IMR-90 (cell line): Measurements from ENCODE around the gene DAAM2. TPM values are rescaled to one million over a fixed set of nuclear protein-coding genes. Genes with fewer than 3 reads are reported as not detected.
A peak's percentile ranks its signal among the peaks of the same experiment; 100 is the strongest.

Experiments used
- ATAC-seq: fragments of 200-7000 bp; cut with Tn5 transposase; 2 replicates; pipeline ENCODE4 v1.9.1; 2020; ENCODE audit warnings: low read depth, mild to moderate bottlenecking, moderate library complexity
- BruUV-seq: library from RNA; stranded (reverse); fragments of 400-500 nt; replicated peaks from 2 replicates; lab custom pipeline; 2021; lab: Mats Ljungman, UMichigan
- CTCF ChIA-PET: fragments of 300-600 bp; formaldehyde crosslinking; extraction: SDS; loops from one replicate; lab custom pipeline; 2021; ENCODE audit warnings: antibody characterized with exemption; lab: Yijun Ruan, JAX
- POLR2A ChIA-PET: fragments of 300-600 bp; sonication (Branson Sonifier 250); formaldehyde crosslinking; loops from one replicate; lab custom pipeline; 2022; ENCODE audit warnings: antibody characterized with exemption; ENCODE audit not compliant: unreplicated experiment; lab: Charles Lee
- DNase-seq: peaks from one replicate; pipeline ENCODE4 v3.0.0; 2013
- H2AFZ ChIP-seq: replicated peaks from 2 replicates; pipeline ENCODE3; 2013; ENCODE audit warnings: low read length, mild to moderate bottlenecking; ENCODE audit not compliant: poor library complexity
- H2AK5ac ChIP-seq: 2 replicates; pipeline ENCODE4 v1.6.1; 2013; ENCODE audit warnings: low read depth, low read length, inconsistent platforms
- H2AK9ac ChIP-seq: replicated peaks from 2 replicates; pipeline ENCODE3; 2013; ENCODE audit warnings: mild to moderate bottlenecking, low read depth, low read length, moderate library complexity; ENCODE audit not compliant: poor library complexity
- H2BK120ac ChIP-seq: 2 replicates; pipeline ENCODE4 v1.6.1; 2013; ENCODE audit warnings: low read depth, low read length, inconsistent platforms
- H2BK15ac ChIP-seq: 3 replicates; pipeline ENCODE4 v1.6.1; 2013; ENCODE audit warnings: low read depth, low read length, inconsistent platforms
- H2BK20ac ChIP-seq: 2 replicates; pipeline ENCODE4 v1.6.1; 2013; ENCODE audit warnings: low read depth, mild to moderate bottlenecking, inconsistent platforms, low read length, moderate library complexity
- H2BK5ac ChIP-seq: 2 replicates; pipeline ENCODE4 v1.6.1; 2013; ENCODE audit warnings: mild to moderate bottlenecking, low read depth, low read length, inconsistent platforms; ENCODE audit not compliant: poor library complexity, severe bottlenecking
- H3K14ac ChIP-seq: replicated peaks from 2 replicates; pipeline ENCODE4 v1.6.1; 2013; ENCODE audit warnings: low read depth, low read length, inconsistent platforms
- H3K18ac ChIP-seq: 2 replicates; pipeline ENCODE4 v1.6.1; 2013; ENCODE audit warnings: low read depth, low read length, control low read depth
- H3K23ac ChIP-seq: 2 replicates; pipeline ENCODE4 v1.6.1; 2013; ENCODE audit warnings: low read depth, low read length, inconsistent platforms
- H3K27ac ChIP-seq: 2 replicates; pipeline ENCODE4 v1.5.1; 2013; ENCODE audit warnings: mild to moderate bottlenecking, control low read depth, low read length; ENCODE audit not compliant: insufficient read depth
- H3K27me3 ChIP-seq: 2 replicates; pipeline ENCODE4 v1.6.1; 2013; ENCODE audit warnings: low read length; ENCODE audit not compliant: control insufficient read depth, insufficient read depth
- H3K36me3 ChIP-seq: 2 replicates; pipeline ENCODE4 v1.6.1; 2013; ENCODE audit warnings: low read length, mixed read lengths; ENCODE audit not compliant: control insufficient read depth, insufficient read depth
- H3K4ac ChIP-seq: 2 replicates; pipeline ENCODE4 v1.6.1; 2013; ENCODE audit warnings: low read depth, low read length, inconsistent platforms
- H3K4me1 ChIP-seq: 2 replicates; pipeline ENCODE4 v1.6.1; 2013; ENCODE audit warnings: low read length, mixed read lengths; ENCODE audit not compliant: control insufficient read depth, insufficient read depth
- H3K4me2 ChIP-seq: 2 replicates; pipeline ENCODE4 v1.6.1; 2013; ENCODE audit warnings: low read depth, mild to moderate bottlenecking, control low read depth, low read length, moderate library complexity
- H3K4me3 ChIP-seq: 2 replicates; pipeline ENCODE4 v1.5.1; 2013; ENCODE audit warnings: low read depth, mild to moderate bottlenecking, control low read depth, low read length, moderate library complexity; ENCODE audit not compliant: insufficient read depth
- H3K56ac ChIP-seq: 2 replicates; pipeline ENCODE4 v1.6.1; 2013; ENCODE audit warnings: low read length, inconsistent platforms; ENCODE audit not compliant: insufficient read depth; ENCODE audit errors: extremely low read depth
- H3K79me1 ChIP-seq, 2 experiments: 2 replicates each; pipeline ENCODE4 v1.6.1; 2013; ENCODE audit warnings: low read length in 2 of 2, inconsistent platforms in 1 of 2, low read depth in 1 of 2
- H3K9ac ChIP-seq: 2 replicates; pipeline ENCODE4 v1.6.1; 2013; ENCODE audit warnings: low read depth, low read length, control low read depth
- H3K9me1 ChIP-seq: 2 replicates; pipeline ENCODE4 v1.6.1; 2013; ENCODE audit warnings: low read length, inconsistent platforms; ENCODE audit not compliant: insufficient read depth
- H3K9me3 ChIP-seq: 2 replicates; pipeline ENCODE4 v1.6.1; 2013; ENCODE audit warnings: low read length; ENCODE audit not compliant: control insufficient read depth, insufficient read depth
- H4K20me1 ChIP-seq: 2 replicates; pipeline ENCODE4 v1.6.1; 2013; ENCODE audit warnings: low read length, inconsistent platforms; ENCODE audit not compliant: insufficient read depth
- H4K5ac ChIP-seq: 2 replicates; pipeline ENCODE4 v1.6.1; 2013; ENCODE audit warnings: mild to moderate bottlenecking, low read depth, low read length, control low read depth
- H4K8ac ChIP-seq, 2 experiments: 2 replicates each; pipeline ENCODE4 v1.6.1; 2013; ENCODE audit warnings: low read depth in 2 of 2, low read length in 2 of 2, control low read depth in 1 of 2, inconsistent platforms in 1 of 2
- H4K91ac ChIP-seq: 2 replicates; pipeline ENCODE4 v1.6.1; 2013; ENCODE audit warnings: low read depth, low read length, inconsistent platforms; ENCODE audit not compliant: insufficient read depth
- FOS ChIP-seq: fragments of 150-350 bp; IDR thresholded peaks from 2 replicates; pipeline ENCODE4 v1.6.1; 2016; ENCODE audit warnings: low read depth, low read length
- MAFK ChIP-seq: IDR thresholded peaks from 2 replicates; pipeline ENCODE4 v1.6.1; 2012; ENCODE audit warnings: low read depth, low read length, improper control_type of control experiment
- POLR2A ChIP-seq: IDR thresholded peaks from 2 replicates; pipeline ENCODE4 v1.6.1; 2012; ENCODE audit warnings: mild to moderate bottlenecking, low read depth, low read length
- SMC3 ChIP-seq: fragments of 150-350 bp; IDR thresholded peaks from 2 replicates; pipeline ENCODE4 v1.6.1; 2016; ENCODE audit warnings: low read depth, mild to moderate bottlenecking, antibody characterized with exemption, low read length, moderate library complexity
- WGBS, 2 experiments: methylation state at CpG; one replicate each; pipeline versions ENCODE4 v1.1.5 to v1.1.7; 2013; ENCODE audit warnings: missing lambda C conversion rate in 2 of 2; ENCODE audit not compliant: insufficient read length in 1 of 2; ENCODE audit errors: extremely low coverage in 2 of 2; 5-methylcytosine and 5-hydroxymethylcytosine counted together
- dilution Hi-C: fragments of 300-500 bp; cut with HindIII; formaldehyde crosslinking; loops from one replicate; pipeline ENCODE4 v1.14.3; 2018; ENCODE audit warnings: low sequenced_read_pairs; ENCODE audit not compliant: unreplicated experiment
- in situ Hi-C: fragments of 300-500 bp; cut with MboI; formaldehyde crosslinking; loops from 3 replicates; pipeline ENCODE4 v1.14.3; 2019; ENCODE audit warnings: low sequenced_read_pairs, inconsistent platforms, mixed read lengths
- intact Hi-C: fragments of 100-400 bp; cut with micrococcal nuclease; formaldehyde crosslinking; loops from 2 replicates; pipeline ENCODE4 v1.10.0; 2022
- polyA plus RNA-seq, 3 experiments: library from polyadenylated mRNA; depleted of rRNA; stranded (reverse); fragments of >200 nt; gene quantifications; 2 replicates each; pipeline ENCODE4 v1.2.3, GENCODE V29; 2012; ENCODE audit warnings: low replicate concordance in 1 of 3
- total RNA-seq: library from RNA; depleted of rRNA; stranded (reverse); fragments of >200 nt; gene quantifications from 2 replicates; pipeline ENCODE4 v1.2.3, GENCODE V29; 2012
- TF ChIP-seq, protein P1 (sequence below): fragments of 150-350 bp; IDR thresholded peaks from 2 replicates; pipeline ENCODE4 v1.6.1; 2016; ENCODE audit warnings: low read depth, mild to moderate bottlenecking, low read length, moderate library complexity, borderline replicate concordance
- TF ChIP-seq, protein P2 (sequence below): fragments of 150-350 bp; IDR thresholded peaks from 2 replicates; pipeline ENCODE4 v1.6.1; 2017; ENCODE audit warnings: mild to moderate bottlenecking, antibody characterized with exemption, low read length, low read depth

DAAM2 gene
- total and polyA plus RNA-seq, 2 of the 4 experiments (the other 2 are of a cell fraction) = 11.2 to 12.9 TPM

DNA sequence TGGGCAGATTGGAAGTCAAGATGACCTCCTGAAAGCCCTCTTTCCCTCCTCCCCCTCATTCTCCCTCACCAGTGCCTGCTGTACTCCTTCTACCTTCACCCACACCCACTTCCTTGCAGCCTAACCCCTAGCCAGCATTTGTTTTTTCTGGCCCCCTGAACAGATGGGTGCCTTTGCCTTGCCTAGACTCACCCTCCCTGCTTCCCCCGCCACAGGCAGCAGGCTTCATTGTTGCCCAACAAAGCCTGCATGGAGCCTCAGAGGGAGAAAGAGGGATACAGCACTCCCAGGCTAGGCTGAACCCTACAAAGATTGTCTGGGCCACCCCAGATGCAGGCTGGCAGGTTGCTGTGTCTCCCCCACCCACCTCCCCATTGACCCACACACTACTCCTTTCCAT, 139.4 kb downstream of the DAAM2 start:
- Histone ChIP-seq H3K4me1 (peaks cover 22% of the 10 kb centered on the region), H3K4me2 (no peak overlapping the region; the same call in 1 of the 2 replicates), H3K27me3 (no peaks in the 10 kb centered on the region), H4K8ac (no peak overlapping the region), H2BK15ac (no peak overlapping the region), H3K4me3 (no peak overlapping the region), H3K56ac (no peak overlapping the region), H3K9me3 (no peaks in the 10 kb centered on the region), H3K23ac (no peak overlapping the region), H4K91ac (no peak overlapping the region), H2BK120ac (no peak overlapping the region), H3K9ac (no peak overlapping the region), H4K5ac (no peak overlapping the region), H3K18ac (no peak overlapping the region), H3K9me1 (peaks cover 6% of the 10 kb centered on the region), H2AFZ (no peak overlapping the region), H3K36me3 (no peaks in the 10 kb centered on the region), H2AK9ac (peak overlapping the region; percentile 34), H4K20me1 (no peaks in the 10 kb centered on the region), H3K79me1 (peaks cover 25 to 35% of the 10 kb centered on the region in 2 experiments; a peak in 3 of 4 replicates), H2AK5ac (0 out of 2 replicates have a peak overlapping the region, but pooled peaks have one; percentile 10), H3K14ac (no peak overlapping the region), H2BK5ac (no peak overlapping the region), H3K27ac (no peak overlapping the region), H3K4ac (peak overlapping the region; percentile 11; the same call in 1 of the 2 replicates), H2BK20ac (no peak overlapping the region)
- WGBS, 2 experiments = no CpG with 5 or more reads among the region's 1 CpG
- TF ChIP-seq MAFK (no peak), FOS (no peak), SMC3 (no peak), POLR2A (no peak)
- TF ChIP-seq, protein P1, sequence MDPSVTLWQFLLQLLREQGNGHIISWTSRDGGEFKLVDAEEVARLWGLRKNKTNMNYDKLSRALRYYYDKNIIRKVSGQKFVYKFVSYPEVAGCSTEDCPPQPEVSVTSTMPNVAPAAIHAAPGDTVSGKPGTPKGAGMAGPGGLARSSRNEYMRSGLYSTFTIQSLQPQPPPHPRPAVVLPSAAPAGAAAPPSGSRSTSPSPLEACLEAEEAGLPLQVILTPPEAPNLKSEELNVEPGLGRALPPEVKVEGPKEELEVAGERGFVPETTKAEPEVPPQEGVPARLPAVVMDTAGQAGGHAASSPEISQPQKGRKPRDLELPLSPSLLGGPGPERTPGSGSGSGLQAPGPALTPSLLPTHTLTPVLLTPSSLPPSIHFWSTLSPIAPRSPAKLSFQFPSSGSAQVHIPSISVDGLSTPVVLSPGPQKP = no peak
- TF ChIP-seq, protein P2, sequence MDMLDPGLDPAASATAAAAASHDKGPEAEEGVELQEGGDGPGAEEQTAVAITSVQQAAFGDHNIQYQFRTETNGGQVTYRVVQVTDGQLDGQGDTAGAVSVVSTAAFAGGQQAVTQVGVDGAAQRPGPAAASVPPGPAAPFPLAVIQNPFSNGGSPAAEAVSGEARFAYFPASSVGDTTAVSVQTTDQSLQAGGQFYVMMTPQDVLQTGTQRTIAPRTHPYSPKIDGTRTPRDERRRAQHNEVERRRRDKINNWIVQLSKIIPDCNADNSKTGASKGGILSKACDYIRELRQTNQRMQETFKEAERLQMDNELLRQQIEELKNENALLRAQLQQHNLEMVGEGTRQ = no peak
- dilution Hi-C loops (no loop called here), in situ Hi-C loops (no loop called here), intact Hi-C loops (no loop called here)
- BruUV-seq = no TSS peak
- CTCF ChIA-PET = interaction anchor here (0.6 kb wide), 1 partner anchor 12 kb away, joined by 3 read pairs; no protein-coding TSS in a partner anchor
- POLR2A ChIA-PET = no interaction called here
- ATAC-seq (no peak), DNase-seq (no peak)
